Testis (tissue), 3 donors: ENCODE results near the gene ZHX3. TPM values are rescaled to one million over a fixed set of nuclear protein-coding genes. Genes with fewer than 3 reads are reported as not detected.

Experiments
- DNase-seq: peaks from one replicate; pipeline ENCODE4 v3.0.0-alpha.2; 2019
- H3K27ac ChIP-seq, 2 donors: fragments of 200-600 bp; sonication (generic); one replicate each; pipeline ENCODE4 v1.5.1; 2019
- H3K27me3 ChIP-seq: fragments of 200-600 bp; sonication (generic); one replicate; pipeline ENCODE4 v1.5.1; 2019
- H3K36me3 ChIP-seq: fragments of 200-600 bp; sonication (generic); one replicate; pipeline ENCODE4 v1.5.1; 2017; ENCODE audit warnings: low read depth; ENCODE audit errors: missing control alignments
- H3K4me1 ChIP-seq: fragments of 200-600 bp; sonication (generic); one replicate; pipeline ENCODE4 v1.5.1; 2019
- H3K4me3 ChIP-seq, 2 donors: fragments of 200-600 bp; sonication (generic); one replicate each; pipeline ENCODE4 v1.5.1; 2017 to 2019
- H3K9me3 ChIP-seq: fragments of 200-600 bp; sonication (generic); one replicate; pipeline ENCODE4 v1.5.1; 2017
- CTCF ChIP-seq, 3 experiments: fragments of 450-650 bp in 2 of 3; fragments of 200-600 bp in 1 of 3; sonication (generic) in 1 of 3; IDR thresholded peaks; one replicate each; pipeline ENCODE4 v1.5.1; 2016 to 2019; ENCODE audit warnings: antibody characterized with exemption in 3 of 3, mild to moderate bottlenecking in 2 of 3, moderate library complexity in 1 of 3
- POLR2A ChIP-seq: fragments of 450-650 bp; IDR thresholded peaks from one replicate; pipeline ENCODE4 v1.6.1; 2017; ENCODE audit warnings: antibody characterized with exemption, mild to moderate bottlenecking, moderate library complexity
- WGBS, 2 donors: methylation state at CpG; one replicate each; pipeline ENCODE4 v1.1.5; 2018; 5-methylcytosine and 5-hydroxymethylcytosine counted together
- intact Hi-C: fragments of 100-400 bp; cut with DNase I; formaldehyde crosslinking; loops from one replicate; pipeline ENCODE4 v1.15.1; 2023; ENCODE audit warnings: low total_unique reads
- polyA plus RNA-seq: library from polyadenylated mRNA; stranded (reverse); fragments of 350-450 nt; fragmentation: Illumina TruSeq; extraction: RNeasy Lipid Tissue Mini Kit (QIAGEN cat#74804); gene quantifications from one replicate; pipeline ENCODE4 v1.2.3, GENCODE V29; 2014; ENCODE audit warnings: low read depth, low replicate concordance; ENCODE audit not compliant: insufficient read depth
- total RNA-seq, 2 donors: library from RNA; depleted of rRNA; stranded (reverse); fragments of >200 nt; gene quantifications; one replicate each; pipeline ENCODE4 v1.2.3, GENCODE V29; 2016

Gene ZHX3
- total and polyA plus RNA-seq, 3 donors from 2014 or later, result 35.1 to 103 (median 55.7) TPM

- Histone ChIP-seq H3K4me1 (peaks cover 44% of the 10 kb centered on the region), H3K36me3 (no peaks in the 10 kb centered on the region), H3K27me3 (no peaks in the 10 kb centered on the region), H3K27ac (no peak overlapping the region), H3K9me3 (no peaks in the 10 kb centered on the region), H3K4me3 (no peak overlapping the region)
- intact Hi-C loops, result no loop called here
- DNase-seq, result no peak
- 46 to 67% methylated on average over 4 to 5 of the region's 5 CpGs for WGBS, 2 donors
- no peak for TF ChIP-seq CTCF (IDR thresholded peaks at IDR 0.05)
- no peak for TF ChIP-seq POLR2A
Measured at GRCh38 chr20:41142919-41143318, 174.6 kb downstream of the ZHX3 start.

- H3K27ac ChIP-seq, result no peak overlapping the region
- no peak for TF ChIP-seq CTCF (IDR thresholded peaks at IDR 0.05)
- TF ChIP-seq POLR2A, result no peak
- peaks cover 39% of the 10 kb centered on the region for H3K4me1 ChIP-seq
- H3K4me3 ChIP-seq, result no peak overlapping the region
- intact Hi-C loops, result no loop called here
- H3K27me3 ChIP-seq, result no peaks in the 10 kb centered on the region
- no peaks in the 10 kb centered on the region for H3K9me3 ChIP-seq
- no peaks in the 10 kb centered on the region for H3K36me3 ChIP-seq
- DNase-seq, result no peak
- WGBS, 2 donors, result 73 to 87% methylated on average over 4 of the region's 4 CpGs
Measured at GRCh38 chr20:41142245-41142644, 175.3 kb downstream of the ZHX3 start.

- H3K4me3 ChIP-seq, result no peak overlapping the region
- no peaks in the 10 kb centered on the region for H3K36me3 ChIP-seq
- DNase-seq, result peak; percentile 32
- intact Hi-C loops, result no loop called here
- TF ChIP-seq CTCF (IDR thresholded peaks at IDR 0.05) (no peak), POLR2A (no peak)
- peaks cover 34% of the 10 kb centered on the region for H3K4me1 ChIP-seq
- H3K27ac ChIP-seq, result peak overlapping the region; percentile 29 to 77
- no peaks in the 10 kb centered on the region for H3K27me3 ChIP-seq
- WGBS, 2 donors, result 41 to 62% methylated on average over 3 to 8 of the region's 8 CpGs
- H3K9me3 ChIP-seq, result no peaks in the 10 kb centered on the region
Measured at GRCh38 chr20:41141153-41141815, 176.2 kb downstream of the ZHX3 start.

GRCh38 chr20:41140226-41141133 is 177.1 kb downstream of the ZHX3 start:
- intact Hi-C loops, result no loop called here

More at GRCh38 chr20:41140226-41141133, 177.1 kb downstream of the ZHX3 start:
- Histone ChIP-seq H3K4me3 (no peak overlapping the region), H3K27ac (peak overlapping the region; percentile 29 to 77), H3K36me3 (no peaks in the 10 kb centered on the region), H3K9me3 (no peaks in the 10 kb centered on the region), H3K27me3 (no peaks in the 10 kb centered on the region), H3K4me1 (peaks cover 27% of the 10 kb centered on the region)
- WGBS, 2 donors, result 66 to 77% methylated on average over 5 to 10 of the region's 10 CpGs
- TF ChIP-seq POLR2A, result no peak
- no peak for TF ChIP-seq CTCF (IDR thresholded peaks at IDR 0.05)
- no peak for DNase-seq
